Measurements from ENCODE around the gene PDE4D.

PDE4D gene

GRCh38 chr5:59246882-59247281 is 646.6 kb downstream of the PDE4D start:
- in situ Hi-C loops (cut with MboI; ENCODE audit: low sequenced_read_pairs), result no loop called here

- in situ Hi-C loops (cut with MboI; ENCODE audit: low sequenced_read_pairs), result no loop called here
Observed at GRCh38 chr5:59246145-59246869, 647.2 kb downstream of the PDE4D start.

GRCh38 chr5:59245198-59245597 is 648.3 kb downstream of the PDE4D start:
- in situ Hi-C loops (cut with MboI; ENCODE audit: low sequenced_read_pairs), result no loop called here

GRCh38 chr5:59241552-59241951 is 652.0 kb downstream of the PDE4D start:
- in situ Hi-C loops (cut with MboI; ENCODE audit: low sequenced_read_pairs), result no loop called here

DNA sequence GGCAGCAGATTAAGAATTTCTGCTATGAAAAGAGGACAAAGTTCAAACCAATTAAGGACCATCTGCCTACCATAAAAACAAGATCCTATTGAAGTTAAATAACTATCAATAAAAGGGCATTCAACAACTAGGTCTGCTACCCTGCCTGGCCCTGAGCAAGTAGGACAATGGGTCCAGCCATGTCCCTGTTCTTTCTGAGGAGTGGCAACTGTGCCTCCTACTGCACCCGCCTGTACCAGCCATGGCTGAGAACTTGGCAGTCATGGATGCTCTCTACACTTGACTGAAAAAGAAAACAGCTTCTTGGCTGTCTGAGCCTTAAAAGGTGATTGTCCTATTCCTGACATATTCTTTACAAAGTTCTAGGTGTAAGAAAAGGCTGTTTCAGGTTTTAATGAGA is 652.4 kb downstream of the PDE4D start:
- in situ Hi-C loops (cut with MboI; ENCODE audit: low sequenced_read_pairs), result no loop called here

DNA sequence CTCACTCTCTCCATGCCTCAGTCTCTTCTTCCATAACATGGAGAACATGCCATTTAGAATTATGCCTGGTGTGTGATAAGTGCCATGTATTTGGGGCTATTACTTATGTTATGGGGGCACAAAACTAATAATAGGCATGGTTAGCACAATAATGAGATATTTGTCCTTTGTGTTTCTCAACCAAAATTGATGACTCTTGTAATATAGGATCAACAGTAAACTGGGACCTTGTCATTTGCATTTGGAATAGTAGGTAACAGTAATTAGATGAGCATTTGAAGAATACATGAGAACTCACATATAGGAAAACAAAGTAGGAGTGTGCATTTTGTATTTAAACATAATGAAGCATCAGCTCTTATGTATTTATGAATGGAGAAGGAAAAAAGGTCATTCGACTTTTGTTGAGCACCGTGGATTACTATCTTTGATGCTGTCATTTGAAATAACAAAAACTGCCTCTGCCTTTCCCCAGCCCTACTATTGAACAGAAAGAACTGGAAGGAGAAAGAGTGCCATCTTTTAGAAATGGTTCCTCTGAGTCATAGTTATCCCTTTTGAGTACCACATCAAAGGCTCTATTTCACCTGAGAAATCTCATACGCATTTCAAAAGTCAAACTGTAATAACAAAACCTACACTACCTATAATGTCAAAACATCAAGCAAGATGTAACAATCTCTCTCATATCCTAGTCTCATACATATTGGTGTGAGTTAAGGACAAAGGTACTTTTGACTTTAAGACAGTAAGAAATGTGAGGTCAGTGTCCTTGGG is 655.2 kb downstream of the PDE4D start:
- in situ Hi-C loops (cut with MboI; ENCODE audit: low sequenced_read_pairs), result no loop called here

DNA sequence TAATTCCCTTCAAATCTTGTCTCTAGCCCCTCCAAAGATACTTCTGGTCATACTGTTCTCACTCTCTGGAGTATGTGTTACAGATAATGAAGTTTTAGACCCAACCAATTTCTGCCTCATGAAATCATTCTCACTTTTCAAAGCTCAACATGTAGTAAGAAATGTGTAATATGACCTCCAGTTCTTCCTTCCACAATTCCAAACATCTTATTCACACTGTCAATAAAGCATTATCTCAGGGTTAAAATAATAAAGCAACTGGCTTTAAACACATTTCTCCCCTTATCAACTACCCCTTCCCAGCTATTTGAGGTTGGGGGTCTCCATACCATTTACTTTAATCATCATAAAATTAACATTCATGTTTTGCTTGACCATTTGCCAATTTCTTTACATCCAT is 656.5 kb downstream of the PDE4D start:
- in situ Hi-C loops (cut with MboI; ENCODE audit: low sequenced_read_pairs), result no loop called here

DNA sequence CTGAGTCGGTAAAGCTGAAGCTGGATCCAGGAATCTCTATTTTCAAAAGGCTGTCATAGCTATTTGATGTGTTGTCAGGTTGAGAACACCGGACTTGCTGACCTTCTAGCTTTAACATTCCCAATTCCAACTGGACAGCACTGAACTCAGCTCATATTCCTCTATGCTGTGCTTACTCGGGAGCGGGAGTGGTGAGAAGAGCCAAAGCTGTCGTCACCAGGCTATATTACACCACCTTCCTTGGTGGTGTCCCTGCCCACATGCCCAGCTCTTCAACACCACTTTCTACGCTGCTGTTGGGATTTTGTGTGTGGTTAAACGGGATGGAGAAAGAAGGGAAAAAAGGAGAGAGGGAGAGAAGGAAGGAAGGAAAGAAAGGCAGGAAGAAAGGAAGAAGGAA is 657.1 kb downstream of the PDE4D start:
- in situ Hi-C loops (cut with MboI; ENCODE audit: low sequenced_read_pairs), result no loop called here

DNA sequence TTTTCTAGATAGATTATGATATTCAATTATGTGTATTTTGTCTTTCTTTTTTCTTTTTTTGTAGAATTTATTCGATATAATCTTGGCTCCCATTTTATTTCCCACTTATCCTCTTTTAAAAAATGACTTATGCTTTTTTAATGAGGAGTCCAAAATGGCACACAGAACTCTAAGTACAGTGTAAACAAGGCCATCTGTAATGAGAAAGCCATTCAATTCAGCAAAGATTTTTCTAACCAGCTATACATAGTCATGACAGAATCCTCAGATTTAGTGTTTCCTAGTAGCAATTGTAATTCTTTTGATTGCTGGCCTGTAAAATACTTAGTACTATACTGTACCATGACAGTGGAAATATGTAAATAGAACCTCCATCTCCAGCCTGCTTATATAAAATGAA is 659.3 kb downstream of the PDE4D start:
- in situ Hi-C loops (cut with MboI; ENCODE audit: low sequenced_read_pairs), result no loop called here

DNA sequence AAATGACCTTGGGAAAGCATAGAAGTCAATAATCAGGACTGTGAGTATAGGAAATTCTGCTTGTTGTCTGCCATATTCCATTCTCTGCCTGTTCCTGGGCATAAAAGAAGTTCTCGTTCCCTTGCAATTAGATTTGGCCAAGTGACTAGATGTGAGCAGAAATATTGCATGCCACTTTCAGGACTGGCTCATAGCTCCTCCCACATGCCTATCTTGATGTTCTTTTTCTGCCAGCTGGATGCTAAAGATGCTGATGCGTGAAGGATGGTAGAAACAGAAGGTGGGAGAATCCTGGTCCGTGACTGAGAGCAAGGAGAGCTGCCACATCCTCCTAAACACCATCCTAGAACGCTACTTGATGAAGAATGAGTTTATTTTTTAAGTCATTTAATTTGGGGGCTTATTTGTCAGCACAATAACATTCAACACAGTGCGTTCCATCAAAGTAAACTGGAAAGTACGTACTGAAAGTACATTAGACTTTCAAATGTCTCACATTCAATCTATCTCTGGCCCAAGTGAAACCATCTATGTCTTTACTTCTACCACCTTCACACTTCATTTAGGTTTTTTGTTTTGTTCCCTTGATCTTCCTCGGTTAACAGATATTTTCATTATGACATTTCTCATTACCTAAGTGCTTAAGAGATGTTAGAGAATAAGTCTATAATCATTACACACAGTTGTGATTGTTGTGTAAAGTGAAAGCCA is 662.1 kb downstream of the PDE4D start:
- in situ Hi-C loops (cut with MboI; ENCODE audit: low sequenced_read_pairs), result no loop called here

GRCh38 chr5:59222687-59223511 is 670.6 kb downstream of the PDE4D start:
- in situ Hi-C loops (cut with MboI; ENCODE audit: low sequenced_read_pairs), result no loop called here

- in situ Hi-C loops (cut with MboI; ENCODE audit: low sequenced_read_pairs), result no loop called here
Observed at GRCh38 chr5:59221769-59222168, 671.8 kb downstream of the PDE4D start.

DNA sequence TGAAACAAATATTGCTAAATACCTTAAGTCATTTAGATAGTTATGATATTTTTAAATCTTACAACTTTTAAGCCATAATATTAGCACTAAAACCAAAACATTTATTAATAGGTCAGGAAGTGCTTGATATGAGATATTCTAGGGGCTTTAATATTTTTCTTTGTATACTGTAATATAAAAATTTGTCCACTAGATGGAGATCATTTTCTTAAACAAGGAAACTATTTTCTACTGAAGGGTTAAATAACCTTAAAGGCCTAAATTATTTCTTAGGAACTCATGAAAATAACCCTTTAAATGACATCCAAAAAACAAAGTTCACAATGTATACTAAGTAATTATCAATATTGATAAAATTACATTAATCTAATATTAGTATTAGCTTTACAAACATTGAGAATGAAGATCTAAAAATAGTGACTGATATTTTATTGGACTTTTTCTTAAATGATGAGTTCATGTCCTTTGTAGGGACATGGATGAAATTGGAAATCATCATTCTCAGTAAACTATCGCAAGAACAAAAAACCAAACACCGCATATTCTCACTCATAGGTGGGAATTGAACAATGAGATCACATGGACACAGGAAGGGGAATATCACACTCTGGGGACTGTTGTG is 675.0 kb downstream of the PDE4D start:
- in situ Hi-C loops (cut with MboI; ENCODE audit: low sequenced_read_pairs), result no loop called here

DNA sequence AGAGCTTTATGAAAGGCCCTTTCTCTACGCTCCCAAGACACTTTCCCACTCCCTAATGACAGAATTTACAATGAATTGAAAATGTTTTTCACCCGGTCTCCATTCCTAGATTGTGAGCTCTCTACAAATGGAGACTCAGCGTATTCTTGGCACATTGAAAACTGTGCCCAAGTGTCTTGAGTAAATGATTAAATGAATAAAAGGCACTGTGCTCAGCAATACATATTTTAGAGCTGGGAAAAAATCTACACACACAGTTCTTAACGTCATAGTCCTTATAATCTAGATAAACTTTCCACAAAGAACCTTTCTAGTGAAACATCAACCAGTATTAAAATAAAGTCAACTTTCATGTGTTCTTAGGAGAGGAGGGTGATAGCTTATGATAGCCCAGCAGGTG is 676.7 kb downstream of the PDE4D start:
- in situ Hi-C loops (cut with MboI; ENCODE audit: low sequenced_read_pairs), result no loop called here

GRCh38 chr5:59212596-59212995 is 680.9 kb downstream of the PDE4D start:
- in situ Hi-C loops (cut with MboI; ENCODE audit: low sequenced_read_pairs), result no loop called here

DNA sequence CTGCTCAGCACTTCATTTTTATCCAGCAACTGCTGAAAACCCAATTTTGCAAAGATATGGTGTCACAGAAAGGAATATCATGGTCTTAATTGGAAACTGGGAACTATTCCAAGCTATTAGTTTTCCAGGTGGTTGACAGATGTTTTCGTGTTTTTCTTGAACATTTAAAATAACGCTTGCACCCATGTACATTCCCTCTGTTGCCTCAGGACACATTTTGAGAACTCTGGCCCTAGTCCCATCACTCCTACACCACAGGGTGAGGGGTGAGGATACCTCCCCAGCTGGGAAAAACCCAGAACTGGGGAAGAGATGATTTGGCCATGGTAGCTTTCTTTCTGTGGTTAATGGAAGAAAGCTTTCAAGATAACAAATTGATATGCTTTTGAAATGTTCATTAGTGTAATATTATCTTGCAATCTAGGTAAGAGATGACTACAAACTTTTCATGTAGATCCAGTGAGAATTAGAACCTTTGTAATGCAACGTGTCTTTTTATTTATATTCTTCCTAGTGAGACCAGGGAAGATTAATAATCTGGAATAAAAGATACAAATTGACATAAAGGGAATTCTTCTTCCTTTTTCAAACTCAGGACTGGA is 683.7 kb downstream of the PDE4D start:
- in situ Hi-C loops (cut with MboI; ENCODE audit: low sequenced_read_pairs), result no loop called here

- in situ Hi-C loops (cut with MboI; ENCODE audit: low sequenced_read_pairs), result no loop called here
Observed at GRCh38 chr5:59208474-59208873, 685.1 kb downstream of the PDE4D start.

- in situ Hi-C loops (cut with MboI; ENCODE audit: low sequenced_read_pairs), result no loop called here
Observed at GRCh38 chr5:59207401-59207800, 686.1 kb downstream of the PDE4D start.

DNA sequence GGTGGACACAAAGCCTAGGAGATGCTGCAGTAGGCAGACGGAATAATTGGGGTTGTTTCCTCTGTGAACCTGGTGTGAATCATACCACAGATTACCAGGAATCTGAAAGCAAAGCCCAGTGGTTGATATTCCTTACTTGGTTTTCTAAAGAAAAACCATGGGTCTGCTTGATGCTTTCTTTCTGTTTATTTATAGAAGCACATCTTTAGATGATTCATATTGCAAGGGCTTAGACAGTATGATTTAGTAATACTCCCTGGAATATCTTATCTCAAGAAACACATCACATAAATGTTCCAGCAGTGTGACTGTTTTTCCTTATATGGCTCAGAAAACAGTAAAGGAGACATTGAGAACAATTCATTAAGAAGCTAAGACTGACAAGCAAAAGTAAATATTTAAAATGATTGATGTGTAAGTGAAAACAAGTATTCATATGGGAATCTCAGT is 687.4 kb downstream of the PDE4D start:
- in situ Hi-C loops (cut with MboI; ENCODE audit: low sequenced_read_pairs), result no loop called here

All from hTERT RPE-1 (cell line).